CD4-positive, alpha-beta T cell treated with Interleukin-17A for 4 hours (primary cell): ENCODE data around the gene SPEM1.

Experiments
- DNase-seq: peaks from one replicate; pipeline ENCODE4 v3.0.0-alpha.2; 2020; ENCODE audit warnings: mixed read lengths

The SPEM1 gene

DNA sequence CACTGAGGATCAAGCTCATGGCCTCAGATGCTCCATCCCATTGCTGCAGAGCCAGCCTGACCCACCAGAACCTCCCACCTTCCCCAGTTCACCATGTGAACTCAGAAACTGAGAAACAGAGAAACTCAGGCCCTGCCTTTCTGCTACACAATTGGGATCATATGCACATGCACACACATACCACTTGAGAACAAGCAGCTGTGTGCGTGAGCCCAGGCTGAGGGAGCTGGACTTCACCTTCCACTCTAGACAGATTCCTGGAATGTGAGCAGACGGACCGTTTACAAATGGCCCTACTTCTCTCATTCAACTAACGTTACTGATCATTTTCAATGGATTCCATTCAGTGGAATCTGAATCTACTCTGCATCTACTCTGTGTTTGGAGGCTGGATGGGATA, 3.6 kb downstream of the SPEM1 start:
- DNase-seq = no peak

- no peak for DNase-seq
These were observed 5.2 kb downstream of the SPEM1 start, which contains the start of gene SPEM2 for GRCh38 chr17:7425316-7425715. TSS of gene SPEM2 (plus strand) at chr17:7425616. CDS start at chr17:7425689, 73 bp downstream.

DNA sequence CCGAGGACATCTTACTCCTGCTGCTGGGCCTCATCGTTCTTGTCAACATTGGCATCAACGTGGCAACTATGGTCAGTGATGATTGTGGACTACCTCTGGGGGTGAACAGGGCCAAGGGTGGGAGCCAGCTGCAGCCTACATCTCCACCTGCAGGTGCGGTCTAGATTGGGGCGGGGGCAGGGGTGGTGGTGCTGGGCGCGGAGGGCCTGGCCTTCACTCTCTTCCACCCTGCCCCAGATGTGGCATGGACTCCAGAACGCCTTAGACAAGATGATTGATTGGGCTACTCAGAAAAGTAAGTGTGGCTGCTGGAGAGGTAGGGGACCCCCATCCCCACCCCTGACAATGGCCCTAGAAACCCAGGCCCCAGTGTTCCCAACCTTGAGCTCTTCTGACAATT, 5.6 kb downstream of the SPEM1 start:
- DNase-seq = no peak

DNA sequence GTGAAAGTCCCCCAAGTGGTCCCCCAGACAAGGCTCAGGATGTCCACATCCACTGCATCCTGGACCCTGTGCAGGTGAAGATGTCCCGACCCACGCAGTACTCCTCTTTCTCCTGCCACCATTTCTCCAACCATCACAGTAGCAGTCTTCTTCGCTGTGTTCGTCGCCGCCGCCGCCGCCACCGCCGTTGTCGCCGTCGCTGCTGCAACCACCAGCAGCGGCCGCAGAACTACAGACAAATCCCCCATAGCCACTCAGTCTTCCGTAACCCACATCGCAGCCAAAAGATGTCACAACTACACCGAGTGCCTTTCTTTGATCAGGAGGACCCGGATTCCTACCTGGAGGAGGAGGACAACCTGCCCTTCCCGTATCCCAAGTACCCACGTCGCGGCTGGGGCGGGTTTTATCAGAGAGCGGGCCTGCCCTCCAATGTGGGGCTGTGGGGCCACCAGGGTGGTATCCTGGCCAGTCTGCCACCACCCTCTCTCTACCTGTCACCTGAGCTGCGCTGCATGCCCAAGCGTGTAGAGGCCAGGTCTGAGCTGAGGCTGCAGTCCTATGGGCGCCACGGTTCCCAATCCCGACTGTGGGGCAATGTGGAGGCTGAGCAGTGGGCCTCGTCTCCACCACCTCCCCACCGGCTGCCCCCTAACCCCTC, 6.2 kb downstream of the SPEM1 start:
- DNase-seq = no peak

DNA sequence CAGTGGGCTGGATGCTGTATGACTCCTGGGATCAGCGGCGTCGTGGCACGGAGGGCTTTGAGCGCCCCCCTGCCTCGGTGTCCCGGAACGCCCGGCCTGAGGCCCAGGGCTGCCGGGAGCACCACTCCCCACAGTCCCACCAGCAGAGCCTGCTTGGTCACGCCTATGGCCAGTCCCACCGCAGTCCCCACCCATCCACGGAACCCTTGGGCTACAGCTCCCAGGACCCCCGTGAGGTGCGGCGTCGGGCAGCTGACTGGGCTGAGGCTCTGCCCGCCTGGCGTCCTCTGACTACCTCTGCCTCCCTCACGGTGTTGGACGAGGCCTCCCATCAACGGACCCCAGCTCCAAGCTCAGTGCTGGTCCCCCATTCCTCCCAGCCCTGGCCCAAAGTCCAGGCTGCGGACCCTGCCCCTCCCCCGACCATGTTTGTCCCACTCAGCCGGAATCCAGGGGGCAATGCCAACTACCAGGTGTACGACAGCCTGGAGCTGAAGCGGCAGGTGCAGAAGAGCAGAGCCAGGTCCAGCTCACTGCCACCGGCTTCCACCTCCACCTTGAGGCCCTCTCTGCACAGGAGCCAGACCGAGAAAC, 6.9 kb downstream of the SPEM1 start:
- no peak for DNase-seq

DNA sequence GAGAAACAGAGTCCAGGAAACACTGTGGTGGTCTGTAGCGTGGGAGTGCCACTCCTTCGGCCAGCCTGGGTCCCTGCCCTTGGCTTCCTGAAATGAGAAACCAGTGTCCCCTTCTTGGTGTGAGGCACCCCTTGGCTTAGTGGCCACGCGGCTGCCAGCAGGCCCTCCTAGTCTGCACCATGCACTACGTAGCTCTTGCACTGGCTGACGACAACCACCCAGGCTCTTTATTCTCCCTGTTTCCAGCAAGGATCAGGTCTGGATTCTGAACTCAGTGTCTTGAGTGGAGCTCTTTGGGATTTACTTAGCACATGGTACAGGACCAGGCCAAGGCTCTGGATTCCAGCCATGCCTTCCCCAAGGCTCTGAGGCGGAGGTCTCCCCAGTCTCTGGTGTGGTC, 7.4 kb downstream of the SPEM1 start:
- DNase-seq = no peak

DNA sequence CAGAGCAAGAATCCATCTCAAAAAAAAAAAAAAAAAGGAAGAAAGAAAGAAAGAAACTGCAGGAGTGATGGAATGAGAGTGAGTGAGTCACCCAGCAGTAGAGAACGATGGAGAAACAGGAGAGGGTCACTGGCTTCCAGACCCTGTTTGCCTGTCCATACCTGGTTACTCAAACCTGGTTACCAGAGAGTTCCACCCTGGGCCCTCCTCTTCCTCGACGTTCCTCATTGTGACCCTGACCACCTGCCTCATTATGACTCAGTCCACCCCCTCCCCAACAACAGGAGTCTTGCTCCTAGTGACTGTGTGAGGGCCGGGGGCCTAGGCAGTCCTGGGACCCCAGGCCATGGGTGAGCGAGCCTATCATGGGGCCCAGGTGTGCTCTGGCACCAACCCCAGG, 8.4 kb downstream of the SPEM1 start, which contains the start of gene SPEM3:
SPEM3 (plus strand) TSS at position 301 of the 400 bp plus-strand sequence; CDS start at position 347, 46 bp downstream.
- no peak for DNase-seq

GRCh38 chr17:7429722-7430121, 9.6 kb downstream of the SPEM1 start:
- DNase-seq = no peak

- DNase-seq = no peak
These were observed 11.1 kb downstream of the SPEM1 start for GRCh38 chr17:7431231-7431630.

DNA sequence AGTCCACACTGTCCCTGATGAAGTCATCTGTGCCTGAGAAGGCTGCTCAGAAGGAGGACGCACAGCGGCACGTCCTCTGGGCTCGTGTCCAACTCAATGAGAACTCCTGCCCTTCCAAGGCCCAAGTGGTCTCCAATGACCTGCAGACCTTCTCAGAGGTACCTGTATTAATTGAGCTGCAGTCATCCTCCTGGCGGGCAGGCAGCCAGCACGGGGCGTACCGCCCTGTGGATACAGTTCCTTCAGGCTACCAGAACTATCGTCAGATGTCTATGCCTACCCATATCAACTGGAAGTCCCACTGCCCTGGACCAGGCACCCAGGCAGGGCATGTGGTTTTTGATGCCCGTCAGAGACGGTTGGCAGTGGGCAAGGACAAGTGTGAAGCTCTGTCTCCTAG, 12.2 kb downstream of the SPEM1 start:
- no peak for DNase-seq

DNA sequence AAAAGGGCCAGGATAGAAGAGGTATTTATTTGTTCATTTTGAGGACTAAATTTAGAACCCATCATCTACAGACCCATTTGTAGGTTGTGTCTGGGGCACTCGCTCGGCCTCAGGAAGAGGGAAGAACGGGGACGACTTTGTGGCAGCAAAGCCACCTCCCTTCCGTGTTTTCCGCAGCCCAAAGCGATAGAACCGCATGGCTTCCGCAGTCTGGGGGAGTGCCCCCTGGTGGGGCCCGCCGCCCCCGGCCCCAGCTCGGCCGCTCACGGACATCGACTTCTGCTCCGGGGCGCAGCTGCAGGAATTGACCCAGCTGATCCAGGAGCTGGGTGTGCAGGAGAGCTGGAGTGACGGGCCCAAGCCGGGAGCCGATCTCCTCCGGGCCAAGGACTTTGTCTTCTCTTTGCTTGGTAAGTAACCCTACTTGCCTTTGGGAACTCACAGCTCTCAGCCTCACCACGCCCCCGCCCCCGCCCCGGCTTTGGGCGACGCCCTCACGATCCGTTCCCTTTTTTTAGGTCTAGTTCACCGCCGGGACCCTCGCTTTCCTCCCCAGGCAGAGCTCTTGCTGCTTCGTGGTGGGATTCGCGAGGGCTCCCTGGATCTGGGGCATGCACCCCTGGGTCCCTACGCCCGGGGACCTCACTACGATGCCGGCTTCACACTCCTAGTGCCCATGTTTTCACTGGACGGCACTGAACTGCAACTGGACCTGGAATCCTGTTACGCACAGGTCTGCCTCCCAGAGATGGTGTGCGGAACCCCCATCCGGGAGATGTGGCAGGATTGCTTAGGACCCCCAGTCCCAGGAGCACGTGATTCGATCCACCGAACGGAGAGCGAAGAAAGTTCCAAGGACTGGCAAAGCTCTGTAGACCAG, 15.8 kb downstream of the SPEM1 start:
- DNase-seq = peak; percentile 72

DNA sequence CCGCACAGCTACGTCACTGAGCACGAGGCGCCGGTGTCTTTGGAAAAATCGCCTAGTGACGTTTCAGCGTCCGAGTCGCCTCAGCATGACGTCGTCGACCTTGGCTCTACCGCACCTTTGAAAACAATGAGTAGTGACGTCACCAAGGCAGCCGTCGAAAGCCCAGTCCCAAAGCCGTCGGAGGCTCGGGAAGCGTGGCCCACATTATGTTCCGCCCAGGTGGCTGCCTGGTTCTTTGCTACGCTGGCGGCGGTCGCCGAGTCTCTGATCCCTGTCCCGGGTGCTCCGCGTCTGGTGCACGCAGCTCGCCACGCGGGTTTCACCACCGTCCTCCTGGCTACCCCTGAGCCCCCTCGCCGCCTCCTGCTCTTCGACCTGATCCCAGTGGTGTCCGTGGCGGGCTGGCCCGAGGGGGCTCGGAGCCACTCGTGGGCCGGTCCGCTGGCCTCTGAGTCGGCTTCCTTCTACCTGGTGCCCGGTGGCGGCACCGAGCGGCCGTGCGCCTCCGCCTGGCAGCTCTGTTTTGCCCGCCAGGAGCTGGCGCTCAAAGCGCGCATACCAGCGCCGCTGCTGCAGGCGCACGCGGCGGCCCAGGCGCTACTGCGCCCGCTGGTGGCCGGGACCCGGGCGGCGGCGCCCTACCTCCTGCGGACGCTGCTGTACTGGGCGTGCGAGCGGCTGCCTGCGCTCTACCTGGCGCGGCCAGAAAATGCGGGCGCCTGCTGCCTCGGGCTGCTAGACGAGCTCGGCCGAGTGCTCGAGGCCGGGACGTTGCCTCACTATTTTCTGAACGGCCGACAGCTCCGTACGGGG, 16.6 kb downstream of the SPEM1 start:
- DNase-seq = peak; percentile 85

GRCh38 chr17:7437369-7437863, 17.3 kb downstream of the SPEM1 start:
- DNase-seq = no peak

DNA sequence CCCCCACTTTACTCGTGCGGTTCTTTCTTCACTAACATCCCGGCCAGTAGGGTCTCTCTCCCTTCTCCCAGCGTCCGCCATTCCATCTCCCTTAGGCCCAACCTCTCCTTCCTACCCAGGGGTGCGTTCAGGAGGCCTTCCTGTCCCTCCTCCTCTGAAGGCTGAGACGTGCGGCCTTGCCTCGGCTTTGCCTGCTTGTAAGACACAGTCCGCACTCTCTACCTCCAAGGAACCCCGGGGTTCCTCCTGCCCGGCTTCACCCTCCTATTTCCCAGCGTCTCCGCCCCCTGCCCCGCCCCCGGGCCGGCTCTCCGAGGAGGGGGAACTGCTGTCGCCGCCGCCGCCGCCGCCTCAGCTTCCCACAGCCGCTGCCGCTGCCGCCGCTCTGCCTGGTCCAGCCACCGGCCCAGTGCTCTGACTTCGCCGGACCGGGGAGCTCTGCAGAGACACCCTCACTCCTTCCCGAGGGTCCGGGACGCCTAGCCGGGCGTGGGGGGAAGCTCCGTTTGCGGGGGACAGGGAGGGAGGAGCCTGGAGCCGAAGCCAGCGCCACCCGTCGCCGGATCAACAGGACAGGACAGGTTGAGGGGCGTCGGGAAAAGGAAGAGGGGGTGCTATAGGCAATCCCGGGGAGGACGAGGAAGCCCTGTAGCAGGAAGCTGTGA, 18.0 kb downstream of the SPEM1 start:
- peak; percentile 85 for DNase-seq

GRCh38 chr17:7438656-7439460, 18.7 kb downstream of the SPEM1 start:
- no peak for DNase-seq

DNA sequence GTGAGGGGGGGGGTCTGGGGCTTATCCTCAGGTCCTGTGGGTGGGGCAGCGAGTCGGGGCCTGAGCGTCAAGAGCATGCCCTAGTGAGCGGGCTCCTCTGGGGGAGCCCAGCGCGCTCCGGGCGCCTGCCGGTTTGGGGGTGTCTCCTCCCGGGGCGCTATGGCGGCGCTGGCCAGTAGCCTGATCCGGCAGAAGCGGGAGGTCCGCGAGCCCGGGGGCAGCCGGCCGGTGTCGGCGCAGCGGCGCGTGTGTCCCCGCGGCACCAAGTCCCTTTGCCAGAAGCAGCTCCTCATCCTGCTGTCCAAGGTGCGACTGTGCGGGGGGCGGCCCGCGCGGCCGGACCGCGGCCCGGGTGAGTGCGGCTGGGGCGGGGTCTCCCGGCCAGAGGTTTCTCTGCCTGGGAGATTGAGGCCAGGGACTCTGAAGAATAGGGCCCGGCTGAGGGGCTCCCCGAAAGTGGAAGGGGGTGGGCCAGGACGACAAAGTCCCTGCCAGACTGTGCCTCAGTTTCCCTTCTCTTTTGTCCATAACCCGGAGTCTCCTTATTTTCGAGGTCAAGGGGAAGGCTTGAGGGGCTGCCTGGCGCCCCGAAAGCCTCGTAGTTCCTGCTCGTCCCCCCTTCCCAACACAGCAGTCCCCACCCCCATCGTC, 19.5 kb downstream of the SPEM1 start, which contains the start of gene FGF11:
FGF11 (plus strand) TSS at position 51 of the 651 bp plus-strand sequence; CDS start at position 160, 109 bp downstream.
- peak; percentile 12 for DNase-seq

- peak; percentile 45 for DNase-seq
These were observed 20.1 kb downstream of the SPEM1 start for GRCh38 chr17:7440113-7440833.

GRCh38 chr17:7440834-7441195, 20.7 kb downstream of the SPEM1 start:
- DNase-seq = peak; percentile 5

GRCh38 chr17:7441266-7441665, 21.1 kb downstream of the SPEM1 start:
- no peak for DNase-seq

DNA sequence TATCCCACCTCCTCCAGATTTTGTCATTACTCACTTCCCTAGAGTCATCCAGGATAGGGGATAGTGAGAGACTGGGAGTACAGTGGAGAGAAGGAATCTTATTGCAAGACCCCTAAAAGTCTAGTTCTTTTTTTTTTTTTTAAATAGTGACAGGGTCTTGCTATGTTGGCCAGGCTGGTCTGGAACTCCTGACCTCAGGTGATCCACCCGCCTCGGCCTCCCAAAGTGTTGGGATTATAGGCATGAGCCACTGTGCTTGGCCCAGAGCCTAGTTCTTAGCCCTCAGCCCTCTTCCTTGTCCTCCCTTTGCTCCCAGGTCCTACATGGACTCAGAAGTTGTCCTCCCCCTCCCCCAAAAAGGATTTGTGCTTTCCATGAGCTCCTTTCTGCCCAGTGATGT, 22.0 kb downstream of the SPEM1 start:
- DNase-seq = no peak
